ENCODE measurements around the gene SFSWAP.
"Not testable (repeated sequence)": the region's sequence is repeated elsewhere in the genome, so short reads cannot be mapped to it uniquely, and the experiment has no call there.

The SFSWAP gene

GRCh38 chr12:131737150-131737827 lies 26.4 kb downstream of the SFSWAP start:
- no peak for DNase-seq

- no peak for DNase-seq
These were observed 27.3 kb downstream of the SFSWAP start for GRCh38 chr12:131738196-131738595.

- DNase-seq, result no peak
These were observed 29.7 kb downstream of the SFSWAP start for GRCh38 chr12:131740626-131741025.

GRCh38 chr12:131742761-131743160 lies 31.9 kb downstream of the SFSWAP start:
- not testable (repeated sequence) for DNase-seq

- DNase-seq, result not testable (repeated sequence)
These were observed 32.5 kb downstream of the SFSWAP start for GRCh38 chr12:131743410-131743809.

GRCh38 chr12:131743880-131744279 lies 33.0 kb downstream of the SFSWAP start:
- not testable (repeated sequence) for DNase-seq

- DNase-seq, result not testable (repeated sequence)
These were observed 33.8 kb downstream of the SFSWAP start for GRCh38 chr12:131744675-131745074.

- DNase-seq, result no peak
These were observed 34.8 kb downstream of the SFSWAP start for GRCh38 chr12:131745706-131746105.

GRCh38 chr12:131747276-131748177 lies 36.6 kb downstream of the SFSWAP start:
- no peak for DNase-seq

- DNase-seq, result no peak
These were observed 38.9 kb downstream of the SFSWAP start for GRCh38 chr12:131749618-131750315.

GRCh38 chr12:131751335-131751734 lies 40.4 kb downstream of the SFSWAP start:
- no peak for DNase-seq

- DNase-seq, result no peak
These were observed 41.6 kb downstream of the SFSWAP start for GRCh38 chr12:131752451-131752850.

- no peak for DNase-seq
These were observed 42.1 kb downstream of the SFSWAP start for GRCh38 chr12:131753005-131753404.

GRCh38 chr12:131753757-131754156 lies 42.9 kb downstream of the SFSWAP start:
- no peak for DNase-seq

GRCh38 chr12:131754184-131754583 lies 43.3 kb downstream of the SFSWAP start:
- DNase-seq, result no peak

GRCh38 chr12:131755305-131756113 lies 44.6 kb downstream of the SFSWAP start:
- peak; percentile 14 to 22 for DNase-seq

- DNase-seq, result no peak
These were observed 45.6 kb downstream of the SFSWAP start for GRCh38 chr12:131756441-131756840.

- DNase-seq, result no peak
These were observed 46.2 kb downstream of the SFSWAP start for GRCh38 chr12:131757111-131757510.

- DNase-seq, result no peak
These were observed 47.3 kb downstream of the SFSWAP start for GRCh38 chr12:131758016-131758739.

GRCh38 chr12:131759176-131759575 lies 48.3 kb downstream of the SFSWAP start:
- no peak for DNase-seq

GRCh38 chr12:131761638-131762037 lies 50.7 kb downstream of the SFSWAP start:
- no peak for DNase-seq

- DNase-seq, result no peak
These were observed 53.8 kb downstream of the SFSWAP start for GRCh38 chr12:131764738-131765137.

Data from inflammatory macrophage (primary cell).